Measurements from ENCODE around the gene TDRD10. TPM values are rescaled to one million over a fixed set of nuclear protein-coding genes. Genes with fewer than 3 reads are reported as not detected.

TDRD10 gene
- total RNA-seq, 3 donors from 2014 or later: 0.65 to 2.0 (median 0.72) TPM

DNA sequence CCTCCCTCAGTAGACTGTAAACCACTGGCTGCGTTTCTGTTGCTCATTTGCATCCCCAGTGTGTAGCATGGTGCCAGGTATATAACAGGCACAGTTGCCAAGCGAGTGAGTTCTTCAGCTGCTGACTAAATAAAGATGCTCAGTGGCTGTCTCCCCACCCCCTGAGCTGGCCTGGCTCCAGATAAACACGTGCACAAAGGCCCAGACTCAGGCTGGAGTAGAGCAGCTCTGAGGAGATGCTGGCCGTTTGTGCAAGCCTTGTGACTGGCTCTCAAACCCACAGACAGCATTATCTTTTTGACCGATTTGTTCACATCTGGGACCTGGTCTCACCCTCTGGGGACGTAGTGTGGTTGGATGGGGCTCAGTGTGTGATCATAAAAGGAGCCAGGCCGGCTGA lies 72.7 kb downstream of the TDRD10 start:
- no peak for ATAC-seq
- DNase-seq: no peak
- no peak overlapping the region for H3K4me3 ChIP-seq
- intact Hi-C loops (cut with DNase I, micrococcal nuclease): loop anchor here in 1 of 2 donors (10.0 kb wide), 1 partner anchor 310 kb away; no protein-coding TSS in a partner anchor
- H3K4me1 ChIP-seq (ENCODE audit: low read depth): no peaks in the 10 kb centered on the region
- no peak for TF ChIP-seq CTCF (IDR thresholded peaks at IDR 0.05)
- H3K9me3 ChIP-seq: no peaks in the 10 kb centered on the region
- no peaks in the 10 kb centered on the region for H3K36me3 ChIP-seq (ENCODE audit: low read depth)

- ATAC-seq: no peak
- no peak for DNase-seq
- Histone ChIP-seq H3K36me3 (ENCODE audit: low read depth) (no peaks in the 10 kb centered on the region), H3K4me3 (no peak overlapping the region), H3K9me3 (no peaks in the 10 kb centered on the region), H3K4me1 (ENCODE audit: low read depth) (no peaks in the 10 kb centered on the region)
- TF ChIP-seq CTCF (IDR thresholded peaks at IDR 0.05): no peak
- intact Hi-C loops (cut with DNase I, micrococcal nuclease): loop anchor here in 1 of 2 donors (10.0 kb wide), 1 partner anchor 309 kb away; no protein-coding TSS in a partner anchor
Measured at GRCh38 chr1:154575147-154575927, 73.3 kb downstream of the TDRD10 start.

DNA sequence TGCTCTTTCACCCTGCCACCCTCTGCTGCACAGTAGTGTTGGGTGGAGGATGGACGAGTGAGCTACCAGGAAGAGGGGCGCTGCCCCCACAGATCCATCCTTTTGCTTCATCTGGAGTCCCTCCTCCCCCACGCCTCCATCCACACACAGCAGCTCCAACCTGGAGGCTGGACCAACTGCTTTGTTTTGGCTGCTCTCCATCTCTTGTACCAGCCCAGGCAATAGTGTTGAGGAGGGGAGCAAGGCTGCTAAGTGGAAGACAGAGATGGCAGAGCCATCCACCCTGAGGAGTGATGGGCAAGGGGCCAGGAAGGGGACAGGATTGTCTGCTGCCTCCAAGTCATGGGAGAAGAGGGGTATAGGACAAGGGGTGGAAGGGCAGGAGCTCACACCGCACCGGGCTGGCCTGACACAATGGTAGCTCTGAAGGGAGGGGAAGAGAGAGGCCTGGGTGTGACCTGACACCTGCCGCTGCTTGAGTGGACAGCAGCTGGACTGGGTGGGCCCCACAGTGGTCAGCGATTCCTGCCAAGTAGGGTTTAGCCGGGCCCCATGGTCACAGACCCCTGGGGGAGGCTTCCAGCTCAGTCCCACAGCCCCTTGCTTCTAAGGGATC lies 74.0 kb downstream of the TDRD10 start:
- intact Hi-C loops (cut with DNase I, micrococcal nuclease): loop anchor here in 1 of 2 donors (10.0 kb wide), 1 partner anchor 309 kb away; no protein-coding TSS in a partner anchor
- no peak overlapping the region for H3K4me3 ChIP-seq
- no peak for DNase-seq
- H3K4me1 ChIP-seq (ENCODE audit: low read depth): no peaks in the 10 kb centered on the region
- no peak for TF ChIP-seq CTCF (IDR thresholded peaks at IDR 0.05)
- H3K9me3 ChIP-seq: no peaks in the 10 kb centered on the region
- H3K36me3 ChIP-seq (ENCODE audit: low read depth): no peaks in the 10 kb centered on the region
- no peak for ATAC-seq

GRCh38 chr1:154577346-154578057 lies 75.5 kb downstream of the TDRD10 start:
- no peak for DNase-seq
- Histone ChIP-seq H3K4me3 (no peak overlapping the region), H3K9me3 (no peaks in the 10 kb centered on the region), H3K36me3 (ENCODE audit: low read depth) (peaks cover 1% of the 10 kb centered on the region), H3K4me1 (ENCODE audit: low read depth) (no peaks in the 10 kb centered on the region)
- ATAC-seq: no peak
- intact Hi-C loops (cut with DNase I, micrococcal nuclease): loop anchor here in 1 of 2 donors (10.0 kb wide), 1 partner anchor 307 kb away; no protein-coding TSS in a partner anchor
- no peak for TF ChIP-seq CTCF (IDR thresholded peaks at IDR 0.05)

DNA sequence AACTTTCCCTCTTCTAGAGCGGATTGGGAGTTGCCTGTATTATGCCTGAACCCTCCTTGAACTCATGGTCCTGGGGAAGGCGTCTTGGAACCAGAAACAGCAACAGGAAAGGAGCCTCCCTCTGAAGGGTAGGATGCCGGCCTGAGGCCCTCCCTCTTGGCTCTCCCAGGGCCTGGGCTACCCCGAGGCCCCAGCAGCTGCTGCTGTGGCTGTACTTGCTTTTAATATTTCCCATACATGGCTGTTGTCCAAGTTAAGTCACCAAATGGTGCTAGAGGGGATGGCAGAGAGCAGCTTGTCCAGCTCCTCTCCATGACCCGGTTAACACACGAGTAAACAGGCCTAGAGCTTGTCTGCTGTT lies 76.0 kb downstream of the TDRD10 start:
- H3K9me3 ChIP-seq: no peaks in the 10 kb centered on the region
- ATAC-seq: no peak
- intact Hi-C loops (cut with DNase I, micrococcal nuclease): loop anchor here in 1 of 2 donors (10.0 kb wide), 1 partner anchor 307 kb away; no protein-coding TSS in a partner anchor
- H3K4me3 ChIP-seq: no peak overlapping the region
- no peak for TF ChIP-seq CTCF (IDR thresholded peaks at IDR 0.05)
- H3K36me3 ChIP-seq (ENCODE audit: low read depth): peaks cover 4% of the 10 kb centered on the region
- no peak for DNase-seq
- H3K4me1 ChIP-seq (ENCODE audit: low read depth): no peaks in the 10 kb centered on the region

Measured in mucosa of descending colon (tissue), 3 donors.